ENCODE data around the gene NOXA1.

NOXA1 gene

GRCh38 chr9:137479892-137480685 lies 56.9 kb downstream of the NOXA1 start:
- H3K4me1 ChIP-seq (ENCODE audit: insufficient read depth, insufficient read length): peaks cover 22% of the 10 kb centered on the region
- no peak overlapping the region for H3K4me3 ChIP-seq (ENCODE audit: insufficient read length, low read depth)
- TF ChIP-seq SUZ12 (IDR thresholded peaks at IDR 0.05; ENCODE audit: extremely low read depth, insufficient read depth, insufficient read length): no peak
- TF ChIP-seq YY1 (IDR thresholded peaks at IDR 0.05; ENCODE audit: insufficient read depth, insufficient read length): no peak
- no peak for TF ChIP-seq ZNF274 (IDR thresholded peaks at IDR 0.05; ENCODE audit: low read depth, low read length)
- H3K9me3 ChIP-seq (ENCODE audit: insufficient read depth, low read length): peaks cover 17% of the 10 kb centered on the region; the same call in 1 of the 2 replicates
- no peaks in the 10 kb centered on the region for H3K36me3 ChIP-seq (ENCODE audit: insufficient read depth, insufficient read length, low read length)
- no peaks in the 10 kb centered on the region for H3K27me3 ChIP-seq (ENCODE audit: insufficient read depth, insufficient read length)
- no peak overlapping the region for H3K9ac ChIP-seq (ENCODE audit: insufficient read length, low read depth)
- no peak for DNase-seq (ENCODE audit: low read depth, low spot score)

- H3K9ac ChIP-seq (ENCODE audit: insufficient read length, low read depth): no peak overlapping the region
Observed at GRCh38 chr9:137480686-137481683, 57.8 kb downstream of the NOXA1 start.

GRCh38 chr9:137482094-137482781 lies 59.0 kb downstream of the NOXA1 start:
- Histone ChIP-seq H3K27me3 (ENCODE audit: insufficient read depth, insufficient read length) (no peaks in the 10 kb centered on the region), H3K9ac (ENCODE audit: insufficient read length, low read depth) (no peak overlapping the region), H3K4me1 (ENCODE audit: insufficient read depth, insufficient read length) (peaks cover 22% of the 10 kb centered on the region), H3K4me3 (ENCODE audit: insufficient read length, low read depth) (no peak overlapping the region), H3K9me3 (ENCODE audit: insufficient read depth, low read length) (no peaks in the 10 kb centered on the region), H3K36me3 (ENCODE audit: insufficient read depth, insufficient read length, low read length) (no peaks in the 10 kb centered on the region)
- no peak for DNase-seq (ENCODE audit: low read depth, low spot score)
- TF ChIP-seq ZNF274 (IDR thresholded peaks at IDR 0.05; ENCODE audit: low read depth, low read length) (no peak), YY1 (IDR thresholded peaks at IDR 0.05; ENCODE audit: insufficient read depth, insufficient read length) (no peak), SUZ12 (IDR thresholded peaks at IDR 0.05; ENCODE audit: extremely low read depth, insufficient read depth, insufficient read length) (no peak)

More at GRCh38 chr9:137480686-137481683, 57.8 kb downstream of the NOXA1 start:
- TF ChIP-seq SUZ12 (IDR thresholded peaks at IDR 0.05; ENCODE audit: extremely low read depth, insufficient read depth, insufficient read length) (no peak), ZNF274 (IDR thresholded peaks at IDR 0.05; ENCODE audit: low read depth, low read length) (no peak), YY1 (IDR thresholded peaks at IDR 0.05; ENCODE audit: insufficient read depth, insufficient read length) (no peak)
- peaks cover 22% of the 10 kb centered on the region for H3K4me1 ChIP-seq (ENCODE audit: insufficient read depth, insufficient read length)
- peaks cover 8% of the 10 kb centered on the region; the same call in 1 of the 2 replicates for H3K9me3 ChIP-seq (ENCODE audit: insufficient read depth, low read length)
- DNase-seq (ENCODE audit: low read depth, low spot score): no peak
- H3K4me3 ChIP-seq (ENCODE audit: insufficient read length, low read depth): no peak overlapping the region
- no peaks in the 10 kb centered on the region for H3K36me3 ChIP-seq (ENCODE audit: insufficient read depth, insufficient read length, low read length)
- H3K27me3 ChIP-seq (ENCODE audit: insufficient read depth, insufficient read length): no peaks in the 10 kb centered on the region

All from NT2/D1 (cell line).